ENCODE measurements around the gene SLC11A2. TPM values are rescaled to one million over a fixed set of nuclear protein-coding genes. Genes with fewer than 3 reads are reported as not detected.

SLC11A2 gene
- total and polyA plus RNA-seq, 2 of the 4 experiments (the other 2 are of a cell fraction): 28.0 to 45.3 TPM

DNA sequence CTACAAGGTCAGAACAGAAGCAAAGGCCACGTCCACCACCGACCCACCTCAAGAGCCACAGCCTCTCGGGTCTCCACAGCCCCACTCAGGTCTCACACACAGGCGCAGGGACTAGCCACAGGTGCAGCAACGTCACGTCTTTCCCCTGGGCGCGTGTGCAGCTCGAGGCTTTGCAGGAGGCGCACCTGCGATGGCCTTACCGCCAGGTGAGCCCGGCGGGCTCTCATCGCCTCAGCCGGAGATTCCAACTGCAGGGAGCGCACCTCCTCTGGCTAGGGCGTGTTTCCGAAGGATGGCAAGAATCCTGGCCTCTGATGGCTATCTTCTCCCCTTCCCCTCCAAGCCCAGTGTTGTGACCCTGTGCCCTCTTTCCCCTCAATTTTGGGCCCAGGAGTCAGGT is 73.7 kb downstream of the SLC11A2 start, which contains the start of gene HIGD1C:
HIGD1C (plus strand) TSS at position 35 of the 400 bp plus-strand sequence. CDS start 1,455 bp downstream, outside the sequence.
- Histone ChIP-seq H3K36me3 (ENCODE audit: control insufficient read depth, insufficient read depth, low read length) (no peaks in the 10 kb centered on the region), H2AFZ (replicated peaks; ENCODE audit: low read length, poor library complexity) (no peak within 1 kb of the TSS), H3K18ac (ENCODE audit: low read depth, low read length) (no peak within 1 kb of the TSS), H3K9me3 (ENCODE audit: control insufficient read depth, insufficient read depth, low read length) (no peaks in the 10 kb centered on the region), H4K5ac (ENCODE audit: low read depth, low read length) (no peak within 1 kb of the TSS), H3K4me1 (ENCODE audit: control insufficient read depth, insufficient read depth, low read length) (no peaks in the 10 kb centered on the region), H2BK15ac (ENCODE audit: low read depth, low read length) (no peak within 1 kb of the TSS), H4K8ac (ENCODE audit: low read depth in 2 of 2, low read length in 2 of 2) (no peak within 1 kb of the TSS), H4K20me1 (ENCODE audit: insufficient read depth, low read length) (no peaks in the 10 kb centered on the region), H2BK120ac (ENCODE audit: low read depth, low read length) (no peak within 1 kb of the TSS), H3K56ac (ENCODE audit: extremely low read depth, insufficient read depth, low read length) (no peak within 1 kb of the TSS), H3K4me2 (ENCODE audit: low read depth, low read length) (no peak within 1 kb of the TSS), H2AK5ac (ENCODE audit: low read depth, low read length) (no peak within 1 kb of the TSS), H4K91ac (ENCODE audit: insufficient read depth, low read depth, low read length) (no peak within 1 kb of the TSS), H3K27ac (ENCODE audit: insufficient read depth, low read length) (no peak within 1 kb of the TSS), H3K9me1 (ENCODE audit: insufficient read depth, low read length) (peaks cover 3% of the 10 kb centered on the region; the same call in 1 of the 2 replicates), H3K27me3 (ENCODE audit: control insufficient read depth, insufficient read depth, low read length) (no peaks in the 10 kb centered on the region), H3K4me3 (ENCODE audit: insufficient read depth, low read depth, low read length) (no peak within 1 kb of the TSS), H3K23ac (ENCODE audit: low read depth, low read length) (no peak within 1 kb of the TSS), H3K79me1 (ENCODE audit: low read depth in 1 of 2, low read length in 2 of 2) (no peaks in the 10 kb centered on the region), H3K9ac (ENCODE audit: low read depth, low read length) (no peak within 1 kb of the TSS), H3K4ac (ENCODE audit: low read depth, low read length) (no peak within 1 kb of the TSS), H2AK9ac (replicated peaks; ENCODE audit: low read depth, low read length, poor library complexity) (no peak within 1 kb of the TSS), H3K14ac (replicated peaks; ENCODE audit: low read depth, low read length) (no peak within 1 kb of the TSS), H2BK5ac (ENCODE audit: low read depth, low read length, poor library complexity, severe bottlenecking) (no peak within 1 kb of the TSS), H2BK20ac (ENCODE audit: low read depth, low read length) (no peak within 1 kb of the TSS)
- dilution Hi-C loops (cut with HindIII; ENCODE audit: low sequenced_read_pairs, unreplicated experiment): no loop called here
- TF ChIP-seq, protein P1, sequence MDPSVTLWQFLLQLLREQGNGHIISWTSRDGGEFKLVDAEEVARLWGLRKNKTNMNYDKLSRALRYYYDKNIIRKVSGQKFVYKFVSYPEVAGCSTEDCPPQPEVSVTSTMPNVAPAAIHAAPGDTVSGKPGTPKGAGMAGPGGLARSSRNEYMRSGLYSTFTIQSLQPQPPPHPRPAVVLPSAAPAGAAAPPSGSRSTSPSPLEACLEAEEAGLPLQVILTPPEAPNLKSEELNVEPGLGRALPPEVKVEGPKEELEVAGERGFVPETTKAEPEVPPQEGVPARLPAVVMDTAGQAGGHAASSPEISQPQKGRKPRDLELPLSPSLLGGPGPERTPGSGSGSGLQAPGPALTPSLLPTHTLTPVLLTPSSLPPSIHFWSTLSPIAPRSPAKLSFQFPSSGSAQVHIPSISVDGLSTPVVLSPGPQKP (IDR thresholded peaks at IDR 0.05; ENCODE audit: borderline replicate concordance, low read depth, low read length): no peak
- TF ChIP-seq RCOR1 (IDR thresholded peaks at IDR 0.05; ENCODE audit: insufficient replicate concordance, low read length) (no peak), POLR2A (IDR thresholded peaks at IDR 0.05; ENCODE audit: low read depth, low read length) (no peak), SMC3 (IDR thresholded peaks at IDR 0.05; ENCODE audit: low read depth, low read length) (no peak), BHLHE40 (IDR thresholded peaks at IDR 0.05; ENCODE audit: low read depth, low read length) (no peak), CEBPB (IDR thresholded peaks at IDR 0.05; ENCODE audit: low read depth, low read length) (no peak), RFX5 (IDR thresholded peaks at IDR 0.05; ENCODE audit: low read depth, low read length) (no peak), MAZ (IDR thresholded peaks at IDR 0.05; ENCODE audit: borderline replicate concordance, low read depth, low read length) (no peak), CHD1 (IDR thresholded peaks at IDR 0.05; ENCODE audit: low read depth, low read length) (no peak), MXI1 (IDR thresholded peaks at IDR 0.05; ENCODE audit: borderline replicate concordance, low read depth, low read length) (no peak), RAD21 (IDR thresholded peaks at IDR 0.05; ENCODE audit: low read length) (no peak), USF2 (IDR thresholded peaks at IDR 0.05; ENCODE audit: low read depth, low read length) (no peak), FOS (IDR thresholded peaks at IDR 0.05; ENCODE audit: low read depth, low read length) (no peak)
- intact Hi-C loops (cut with micrococcal nuclease): no loop called here
- ATAC-seq (ENCODE audit: low read depth) (no peak), DNase-seq (no peak)
- ChIA-PET CTCF (no interaction called here), POLR2A (ENCODE audit: unreplicated experiment) (no interaction called here)
- WGBS, 2 experiments (ENCODE audit: extremely low coverage in 2 of 2, insufficient read length in 1 of 2): 89% methylated on average over 10 of the region's 19 CpGs; no CpG with 5 or more reads in 1 of the 2 experiments
- BruUV-seq (replicated peaks): no TSS peak
- in situ Hi-C loops (cut with MboI; ENCODE audit: low sequenced_read_pairs): no loop called here
